BJ (cell line): Measurements from ENCODE around the gene HS3ST2. TPM values are rescaled to one million over a fixed set of nuclear protein-coding genes. Genes with fewer than 3 reads are reported as not detected.

Experiments
- CTCF ChIA-PET: fragments of 350-600 bp; formaldehyde crosslinking; extraction: SDS; loops from one replicate; lab custom pipeline; 2021; ENCODE audit warnings: antibody characterized with exemption, inconsistent platforms; lab: Yijun Ruan, JAX
- POLR2A ChIA-PET: fragments of 300-600 bp; sonication (Branson Sonifier 250); formaldehyde crosslinking; extraction: SDS; loops from one replicate; lab custom pipeline; 2021; ENCODE audit warnings: antibody characterized with exemption; lab: Charles Lee
- DNase-seq: peaks from one replicate; pipeline ENCODE4 v3.0.0-alpha.2; 2011; ENCODE audit warnings: low read depth
- H3K27me3 ChIP-seq: 2 replicates; pipeline ENCODE4 v1.6.0; 2011; ENCODE audit warnings: low read length; ENCODE audit not compliant: control insufficient read depth, insufficient read depth
- H3K36me3 ChIP-seq: 2 replicates; pipeline ENCODE4 v1.5.1; 2011; ENCODE audit warnings: low read length; ENCODE audit not compliant: control insufficient read depth, insufficient read depth
- H3K4me3 ChIP-seq: 2 replicates; pipeline ENCODE4 v1.5.1; 2011; ENCODE audit warnings: low read depth, mild to moderate bottlenecking, control low read depth, low read length
- polyA plus RNA-seq: library from polyadenylated mRNA; depleted of rRNA; stranded (reverse); fragments of >200 nt; gene quantifications from 2 replicates; pipeline ENCODE4 v1.2.3, GENCODE V29; 2011
- TF ChIP-seq, protein P1 (sequence below): IDR thresholded peaks from 2 replicates; pipeline ENCODE4 v1.5.1; 2011; ENCODE audit warnings: low read depth, mild to moderate bottlenecking, control low read depth, inconsistent platforms, low read length, moderate library complexity; ENCODE audit not compliant: insufficient read depth

HS3ST2 gene
- polyA plus RNA-seq, 1 experiment, result not detected

DNA sequence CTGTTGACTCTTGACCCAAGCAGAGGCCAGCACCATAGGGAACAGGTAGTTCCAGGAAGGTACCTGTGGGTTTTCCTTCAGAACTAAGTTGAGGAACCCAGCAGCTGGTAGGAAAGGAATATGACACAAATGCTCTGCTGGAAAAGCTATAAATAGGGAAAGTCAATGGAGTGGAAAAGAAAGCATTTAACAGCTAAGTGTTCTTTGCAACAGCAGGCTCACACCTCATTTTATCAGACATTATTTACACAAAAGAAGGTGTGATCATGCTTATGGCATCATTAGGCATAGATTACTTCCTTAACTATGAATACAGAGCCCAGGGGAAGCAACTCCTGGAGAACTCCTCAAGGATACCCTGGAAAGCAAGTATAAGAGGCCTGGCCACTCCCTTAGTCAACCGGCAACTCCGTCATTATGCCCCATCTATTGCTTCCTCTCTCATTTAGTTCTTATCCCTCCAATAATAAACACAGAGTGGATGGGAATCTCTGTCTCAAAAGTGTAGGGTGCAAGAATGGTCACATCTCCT is 128.1 kb downstream of the HS3ST2 start:
- no peak for DNase-seq
- Histone ChIP-seq H3K4me3 (no peak overlapping the region), H3K36me3 (no peaks in the 10 kb centered on the region), H3K27me3 (no peaks in the 10 kb centered on the region)
- CTCF ChIA-PET, result interaction anchor here (0.6 kb wide), 1 partner anchor 283 kb away, joined by 3 read pairs; no protein-coding TSS in a partner anchor
- POLR2A ChIA-PET, result no interaction called here
- TF ChIP-seq, protein P1, sequence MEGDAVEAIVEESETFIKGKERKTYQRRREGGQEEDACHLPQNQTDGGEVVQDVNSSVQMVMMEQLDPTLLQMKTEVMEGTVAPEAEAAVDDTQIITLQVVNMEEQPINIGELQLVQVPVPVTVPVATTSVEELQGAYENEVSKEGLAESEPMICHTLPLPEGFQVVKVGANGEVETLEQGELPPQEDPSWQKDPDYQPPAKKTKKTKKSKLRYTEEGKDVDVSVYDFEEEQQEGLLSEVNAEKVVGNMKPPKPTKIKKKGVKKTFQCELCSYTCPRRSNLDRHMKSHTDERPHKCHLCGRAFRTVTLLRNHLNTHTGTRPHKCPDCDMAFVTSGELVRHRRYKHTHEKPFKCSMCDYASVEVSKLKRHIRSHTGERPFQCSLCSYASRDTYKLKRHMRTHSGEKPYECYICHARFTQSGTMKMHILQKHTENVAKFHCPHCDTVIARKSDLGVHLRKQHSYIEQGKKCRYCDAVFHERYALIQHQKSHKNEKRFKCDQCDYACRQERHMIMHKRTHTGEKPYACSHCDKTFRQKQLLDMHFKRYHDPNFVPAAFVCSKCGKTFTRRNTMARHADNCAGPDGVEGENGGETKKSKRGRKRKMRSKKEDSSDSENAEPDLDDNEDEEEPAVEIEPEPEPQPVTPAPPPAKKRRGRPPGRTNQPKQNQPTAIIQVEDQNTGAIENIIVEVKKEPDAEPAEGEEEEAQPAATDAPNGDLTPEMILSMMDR, result no peak

DNA sequence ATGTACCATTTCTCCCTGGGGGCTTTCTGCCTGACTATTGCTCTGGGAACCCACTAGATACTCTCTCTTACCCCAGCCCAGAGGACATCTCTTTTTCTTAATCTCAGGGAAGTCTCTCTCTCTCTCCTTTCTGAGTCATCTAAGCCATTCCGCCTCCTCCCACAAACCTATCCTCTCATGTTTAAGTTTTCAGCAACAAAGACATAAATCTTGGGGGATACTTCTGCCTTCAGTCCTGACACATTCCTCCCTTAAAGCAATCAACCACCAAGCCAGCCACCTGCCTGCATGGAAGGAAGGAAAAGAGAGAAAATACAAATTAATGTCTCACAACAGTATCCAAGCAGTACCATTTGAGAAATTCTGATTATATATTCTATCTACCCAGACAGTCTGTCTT is 128.8 kb downstream of the HS3ST2 start:
- Histone ChIP-seq H3K4me3 (no peak overlapping the region), H3K36me3 (no peaks in the 10 kb centered on the region), H3K27me3 (no peaks in the 10 kb centered on the region)
- TF ChIP-seq, protein P1, result no peak
- ChIA-PET POLR2A (no interaction called here), CTCF (no interaction called here)
- DNase-seq, result no peak

DNA sequence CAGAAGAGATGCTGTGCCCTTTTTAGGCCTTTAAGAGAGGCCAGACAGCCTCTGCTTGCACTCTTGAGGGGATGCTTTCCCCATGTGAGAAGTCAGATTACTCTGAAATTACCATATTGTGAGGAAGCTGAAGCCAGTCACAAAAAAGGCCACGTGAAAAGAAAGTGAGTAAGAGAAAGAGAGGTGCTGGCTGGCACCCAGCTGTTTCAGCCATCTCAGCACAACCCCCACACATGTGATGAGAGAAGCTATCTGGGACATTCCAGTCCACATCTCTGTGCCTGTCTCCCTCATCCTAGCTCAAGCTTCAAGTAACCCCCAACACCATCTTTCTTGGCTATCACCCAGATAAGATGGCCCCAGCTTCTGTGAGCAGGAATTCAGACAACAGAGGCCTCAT is 131.4 kb downstream of the HS3ST2 start:
- ChIA-PET CTCF (no interaction called here), POLR2A (no interaction called here)
- no peaks in the 10 kb centered on the region for H3K36me3 ChIP-seq
- TF ChIP-seq, protein P1, result no peak
- no peak for DNase-seq
- no peak overlapping the region for H3K4me3 ChIP-seq
- H3K27me3 ChIP-seq, result no peaks in the 10 kb centered on the region; the same call in 1 of the 2 replicates

DNA sequence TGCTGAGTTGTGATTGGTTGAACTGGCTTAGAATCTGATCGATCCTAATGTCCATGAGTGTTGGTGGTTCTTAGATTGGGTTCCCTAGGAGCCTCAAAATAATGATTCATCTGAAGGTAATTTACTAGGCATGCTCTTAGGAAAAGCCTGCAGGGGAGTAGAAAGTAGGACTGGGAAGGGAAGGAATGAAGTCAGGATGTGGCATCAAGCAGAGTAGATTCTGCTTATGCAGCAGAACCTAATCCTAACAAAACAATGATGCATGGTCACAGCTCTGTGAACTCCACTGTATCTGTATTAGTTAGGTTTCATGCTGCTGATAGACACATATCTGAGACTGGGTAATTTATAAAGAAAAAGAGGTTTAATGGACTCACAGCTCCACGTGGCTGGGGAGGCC is 132.5 kb downstream of the HS3ST2 start:
- TF ChIP-seq, protein P1, result no peak
- H3K4me3 ChIP-seq, result no peak overlapping the region
- CTCF ChIA-PET, result interaction anchor here (0.7 to 1.4 kb wide), 4 partner anchors 10 to 264 kb away, joined by 3 to 4 read pairs (median 3); no protein-coding TSS in a partner anchor
- no peak for DNase-seq
- no peaks in the 10 kb centered on the region for H3K36me3 ChIP-seq
- POLR2A ChIA-PET, result no interaction called here
- no peaks in the 10 kb centered on the region; the same call in 1 of the 2 replicates for H3K27me3 ChIP-seq

DNA sequence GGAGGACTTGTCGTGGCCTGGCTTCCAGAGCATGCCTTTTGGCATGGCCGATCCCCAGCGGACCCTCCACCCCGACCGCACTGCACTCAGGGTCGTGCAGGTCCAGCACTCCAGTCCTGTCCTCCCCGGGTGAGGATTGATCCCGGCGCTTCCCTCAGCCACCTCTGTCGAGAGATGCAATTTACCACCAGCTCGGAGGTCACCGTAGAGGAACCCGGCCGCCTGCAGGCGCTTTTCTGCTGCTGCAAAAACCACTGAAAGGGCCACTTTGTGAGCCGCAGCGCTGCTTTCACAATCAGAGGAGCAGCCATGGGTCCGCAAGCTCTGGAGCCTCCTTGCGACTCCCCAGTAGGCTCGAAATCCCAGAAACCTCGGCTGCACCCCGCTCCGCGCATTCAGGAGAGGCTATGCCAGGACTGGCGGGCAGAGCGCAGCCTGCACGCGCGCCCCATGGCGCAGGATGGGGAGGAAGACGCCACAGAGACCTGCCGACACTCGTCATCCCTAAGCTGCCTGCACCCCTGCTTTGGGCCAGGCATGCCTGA is 134.2 kb downstream of the HS3ST2 start:
- ChIA-PET POLR2A (no interaction called here), CTCF (interaction anchor here (1.4 kb wide), 1 partner anchor 265 kb away, joined by 4 read pairs; no protein-coding TSS in a partner anchor)
- no peak for DNase-seq
- TF ChIP-seq, protein P1, result 0 out of 2 replicates have a peak, but pooled peaks have one; percentile 8
- H3K27me3 ChIP-seq, result no peaks in the 10 kb centered on the region; the same call in 1 of the 2 replicates
- H3K36me3 ChIP-seq, result no peaks in the 10 kb centered on the region
- no peak overlapping the region for H3K4me3 ChIP-seq
